Amygdala (tissue), 56 donors: ENCODE results near the gene TTC9C.

Source experiments
- DNase-seq, 56 donors: peaks; one replicate each; lab custom pipeline; 2025; lab: John Stamatoyannopoulos, UW

The TTC9C gene

DNA sequence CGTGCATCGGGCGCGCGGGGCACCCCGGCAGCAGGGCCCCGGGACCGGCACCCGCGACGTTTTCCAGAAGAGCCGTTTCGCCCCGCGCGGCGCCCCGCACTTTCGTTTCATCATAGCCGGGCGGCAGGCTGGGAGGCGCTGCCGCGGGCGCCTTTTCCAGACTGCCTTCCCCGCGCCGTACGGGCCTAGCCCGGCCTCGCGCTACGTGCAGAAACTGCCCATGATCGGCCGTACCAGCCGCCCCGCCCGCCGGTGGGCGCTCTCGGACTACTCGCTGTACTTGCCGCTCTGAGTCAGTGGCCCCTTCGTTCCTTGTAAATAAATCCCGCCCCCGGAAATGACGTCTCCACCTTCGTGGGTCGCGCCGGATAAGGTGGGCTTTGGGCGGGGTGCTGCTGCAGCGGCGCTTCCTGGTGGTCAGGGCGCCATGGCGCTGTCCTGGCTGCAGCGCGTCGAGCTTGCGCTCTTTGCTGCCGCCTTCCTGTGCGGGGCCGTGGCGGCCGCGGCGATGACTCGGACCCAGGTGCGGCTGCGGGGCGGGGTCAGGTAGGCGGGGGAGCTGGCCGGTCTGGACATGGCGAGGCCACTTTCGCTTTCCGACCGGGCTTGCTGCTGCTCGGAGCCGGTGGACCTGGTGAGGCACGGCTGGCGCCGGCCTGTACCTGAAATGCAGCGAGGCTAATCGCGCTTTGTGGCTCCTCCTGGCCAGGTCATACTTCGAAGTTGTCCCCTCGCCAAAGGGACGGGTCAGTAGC is 58.9 kb downstream of the TTC9C start, which contains the start of gene TMEM179B:
Gene TMEM179B, plus strand, starts transcription at position 398 of the 755 bp plus-strand sequence. Its CDS starts 30 bp downstream, at position 428.
- peak; percentile 40 to 99 (median 94) for DNase-seq
